GM18508 (cell line): ENCODE data around the gene HTR3A.
"Not testable (repeated sequence)": the region's sequence is repeated elsewhere in the genome, so short reads cannot be mapped to it uniquely, and the experiment has no call there.

Source experiments
- ATAC-seq: cut with Tn5 transposase; IDR thresholded peaks from one replicate; pipeline ENCODE4 v1.9.1; 2021; ENCODE audit warnings: moderate number of reproducible peaks; ENCODE audit not compliant: insufficient read depth, unreplicated experiment

Gene HTR3A

GRCh38 chr11:113974741-113975470 is at the start of gene HTR3A:
Gene HTR3A (plus strand): TSS chr11:113975108. CDS start chr11:113975326, 218 bp downstream.
- no peak for ATAC-seq

GRCh38 chr11:113926273-113927197 is 48.4 kb upstream of the HTR3A start:
- no peak for ATAC-seq

GRCh38 chr11:113928311-113928710 is 46.6 kb upstream of the HTR3A start:
- no peak for ATAC-seq

GRCh38 chr11:113932788-113933187 is 42.1 kb upstream of the HTR3A start:
- no peak for ATAC-seq

GRCh38 chr11:113934193-113934592 is 40.7 kb upstream of the HTR3A start:
- not testable (repeated sequence) for ATAC-seq

- ATAC-seq = no peak
Measured at GRCh38 chr11:113934761-113935160, 40.1 kb upstream of the HTR3A start.

GRCh38 chr11:113935858-113936257 is 39.0 kb upstream of the HTR3A start:
- ATAC-seq = no peak

- ATAC-seq = no peak
Measured at GRCh38 chr11:113937918-113938317, 37.0 kb upstream of the HTR3A start.

- ATAC-seq = no peak
Measured at GRCh38 chr11:113942256-113942655, 32.7 kb upstream of the HTR3A start.

- not testable (repeated sequence) for ATAC-seq
Measured at GRCh38 chr11:113946162-113946561, 28.7 kb upstream of the HTR3A start.

GRCh38 chr11:113947994-113948393 is 26.9 kb upstream of the HTR3A start:
- no peak for ATAC-seq

- no peak for ATAC-seq
Measured at GRCh38 chr11:113949891-113950290, 25.0 kb upstream of the HTR3A start.

- no peak for ATAC-seq
Measured at GRCh38 chr11:113951537-113951936, 23.4 kb upstream of the HTR3A start.

- no peak for ATAC-seq
Measured at GRCh38 chr11:113952070-113952469, 22.8 kb upstream of the HTR3A start.

GRCh38 chr11:113952588-113952987 is 22.3 kb upstream of the HTR3A start:
- no peak for ATAC-seq

- no peak for ATAC-seq
Measured at GRCh38 chr11:113954235-113954634, 20.7 kb upstream of the HTR3A start.

GRCh38 chr11:113956986-113957385 is 17.9 kb upstream of the HTR3A start:
- no peak for ATAC-seq

- ATAC-seq = no peak
Measured at GRCh38 chr11:113960702-113961330, 14.1 kb upstream of the HTR3A start.

- no peak for ATAC-seq
Measured at GRCh38 chr11:113967361-113967760, 7.5 kb upstream of the HTR3A start.

- ATAC-seq = no peak
Measured at GRCh38 chr11:113971506-113972195, 3.3 kb upstream of the HTR3A start.
